NCI-H345 (cell line): ENCODE data around the gene DGAT2.

Experiments
- DNase-seq: peaks from one replicate; lab custom pipeline; 2025; lab: John Stamatoyannopoulos, UW

The DGAT2 gene

DNA sequence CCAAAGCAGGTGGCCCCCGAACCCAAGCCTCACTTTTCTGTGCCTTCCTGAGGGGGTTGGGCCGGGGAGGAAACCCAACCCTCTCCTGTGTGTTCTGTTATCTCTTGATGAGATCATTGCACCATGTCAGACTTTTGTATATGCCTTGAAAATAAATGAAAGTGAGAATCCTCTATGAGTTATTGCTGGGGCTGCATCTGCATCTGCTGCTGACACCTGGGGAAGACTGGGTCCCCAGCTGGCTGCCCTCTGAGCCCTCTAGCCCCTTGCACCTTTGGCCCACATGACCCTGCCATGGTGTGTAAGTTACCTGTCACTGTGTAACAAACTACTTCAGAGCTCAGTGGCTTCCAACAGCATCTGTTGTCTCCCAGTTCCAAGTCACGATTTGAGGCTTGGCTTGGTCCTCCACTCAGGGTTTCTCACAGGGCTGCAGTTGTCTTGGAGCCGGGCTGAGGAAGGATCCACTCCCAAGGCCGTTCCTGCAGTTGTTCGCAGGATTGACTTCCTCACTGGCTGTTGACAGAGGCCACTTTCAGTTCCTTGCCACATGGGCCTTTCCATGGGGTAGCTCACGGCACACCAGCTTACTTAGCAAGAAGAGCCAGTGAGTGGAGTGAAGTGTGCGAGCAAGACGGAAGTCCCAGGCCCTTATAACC lies 32.9 kb downstream of the DGAT2 start:
- no peak for DNase-seq

DNA sequence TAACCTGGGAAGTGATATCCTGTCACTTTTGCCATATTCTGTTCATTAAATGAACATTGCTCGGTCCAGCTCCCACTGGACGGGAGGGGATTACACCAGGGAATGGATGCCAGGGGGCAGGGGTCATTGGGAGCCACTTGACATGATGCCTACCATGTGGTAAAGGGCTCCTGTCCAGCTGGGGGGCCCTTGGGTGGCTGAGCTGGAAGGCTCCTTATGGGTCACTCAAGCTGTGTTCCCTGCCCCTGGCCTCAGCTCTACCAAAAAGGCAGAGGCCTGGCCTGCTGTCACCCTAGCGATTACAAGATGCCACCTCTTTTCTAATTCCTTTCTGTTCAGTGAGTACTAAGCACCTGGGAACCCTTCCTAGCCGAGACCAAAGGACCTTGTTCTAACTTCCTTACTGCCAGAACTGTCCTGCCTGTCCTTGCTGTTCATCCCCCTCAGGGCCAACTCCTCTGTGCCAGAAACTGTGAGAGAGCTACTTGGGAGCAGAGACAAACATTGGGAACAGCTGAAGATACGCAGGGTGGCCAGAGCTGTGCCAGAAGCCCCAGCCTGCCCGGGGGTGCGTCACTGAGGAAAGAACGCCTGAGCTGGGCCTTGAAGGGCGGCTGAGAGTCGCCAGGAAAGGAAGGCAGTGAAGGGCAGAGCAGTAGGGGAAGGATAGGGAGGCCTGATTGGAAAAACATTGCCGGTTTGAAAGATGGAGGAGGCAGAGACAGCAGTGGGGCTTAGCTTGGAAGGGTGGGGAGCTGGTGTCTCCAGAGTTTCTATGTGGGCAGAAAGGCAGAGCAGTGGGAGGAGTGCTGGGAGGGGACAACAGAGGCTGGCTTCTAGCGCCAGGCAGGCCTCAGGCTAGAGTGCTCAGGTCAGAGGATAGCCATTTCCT lies 33.7 kb downstream of the DGAT2 start:
- no peak for DNase-seq

DNA sequence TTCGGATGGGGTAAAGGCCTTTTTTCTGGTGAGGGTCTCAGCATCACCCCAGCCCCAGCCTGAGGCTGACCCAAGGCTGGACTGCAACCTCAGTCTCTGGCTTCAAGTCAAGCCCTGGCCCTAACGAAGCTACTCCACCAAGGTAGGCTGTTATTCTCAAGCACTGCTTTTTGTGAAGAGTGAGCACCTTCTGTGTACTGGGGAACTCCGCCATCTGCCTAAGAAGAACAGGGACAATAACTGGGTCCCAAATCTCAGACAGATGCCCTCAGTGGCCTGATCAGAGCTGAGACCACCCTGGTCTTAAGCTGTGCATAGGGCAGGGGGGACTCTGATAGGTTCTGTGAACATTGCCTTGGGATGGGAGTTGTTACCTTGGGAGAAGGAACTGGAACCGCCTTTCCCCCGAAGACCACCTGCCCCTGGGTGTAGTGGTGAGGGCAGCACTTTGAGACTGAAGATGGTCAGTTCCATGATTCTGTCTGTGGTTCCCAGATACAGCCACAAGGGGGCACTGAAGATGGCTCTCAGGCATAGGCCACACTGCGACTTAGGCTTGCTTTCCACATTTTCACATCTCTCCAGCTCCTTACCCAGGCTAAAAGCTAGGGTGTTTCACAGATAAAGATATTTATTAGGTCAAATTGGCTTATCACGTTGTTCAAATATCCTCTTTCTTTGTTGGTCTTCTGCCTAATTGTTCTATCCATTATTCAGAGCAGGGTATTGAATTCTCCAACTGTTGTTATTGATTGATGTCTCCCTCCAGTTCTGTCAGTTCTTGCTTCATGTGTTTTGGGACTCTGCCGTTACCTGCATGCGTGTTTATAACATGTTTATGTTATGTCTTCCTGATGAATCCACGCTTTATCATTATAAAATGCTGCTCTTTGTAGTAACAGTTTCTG lies 34.6 kb downstream of the DGAT2 start:
- peak; percentile 68 for DNase-seq

- no peak for DNase-seq
These were observed 40.5 kb downstream of the DGAT2 start for GRCh38 chr11:75809111-75809510.

GRCh38 chr11:75809991-75810390 lies 41.4 kb downstream of the DGAT2 start:
- no peak for DNase-seq

DNA sequence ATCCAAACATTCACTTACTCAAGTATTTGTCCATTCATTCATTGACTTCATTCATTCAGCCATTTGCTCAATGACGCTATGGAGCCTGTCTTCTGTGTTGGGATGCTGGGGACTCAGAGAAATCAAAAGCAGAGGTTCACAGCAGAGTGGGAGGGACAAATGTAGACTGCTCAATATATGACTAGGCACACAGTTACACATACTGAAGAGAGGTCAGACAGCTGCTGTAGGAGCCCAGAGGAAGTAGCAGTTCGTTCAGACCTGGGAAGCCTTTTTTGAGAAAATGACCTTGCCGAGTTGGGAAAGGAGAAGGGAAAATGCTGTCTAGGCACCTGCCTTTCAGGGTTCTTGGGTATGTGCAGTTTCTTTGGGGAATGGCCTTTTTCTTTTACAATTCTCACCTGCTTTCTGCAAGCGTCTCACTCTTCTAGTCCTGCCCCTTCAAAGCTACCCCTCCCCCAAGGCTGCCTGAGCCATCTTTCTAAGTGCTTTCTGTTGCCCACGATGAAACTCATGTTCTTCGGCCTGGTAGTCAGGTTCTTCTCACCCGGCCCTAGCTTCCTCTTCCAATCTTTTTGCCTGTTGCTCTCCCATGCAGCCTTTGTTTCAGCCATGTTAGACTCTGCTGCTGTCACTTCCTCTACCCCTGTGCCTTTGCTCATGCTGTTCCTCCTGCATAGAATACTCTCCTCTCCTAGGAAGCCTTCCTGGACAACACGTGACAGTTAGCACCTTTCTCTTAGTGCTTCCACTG lies 42.2 kb downstream of the DGAT2 start:
- no peak for DNase-seq

- no peak for DNase-seq
These were observed 42.9 kb downstream of the DGAT2 start for GRCh38 chr11:75811485-75811884.

DNA sequence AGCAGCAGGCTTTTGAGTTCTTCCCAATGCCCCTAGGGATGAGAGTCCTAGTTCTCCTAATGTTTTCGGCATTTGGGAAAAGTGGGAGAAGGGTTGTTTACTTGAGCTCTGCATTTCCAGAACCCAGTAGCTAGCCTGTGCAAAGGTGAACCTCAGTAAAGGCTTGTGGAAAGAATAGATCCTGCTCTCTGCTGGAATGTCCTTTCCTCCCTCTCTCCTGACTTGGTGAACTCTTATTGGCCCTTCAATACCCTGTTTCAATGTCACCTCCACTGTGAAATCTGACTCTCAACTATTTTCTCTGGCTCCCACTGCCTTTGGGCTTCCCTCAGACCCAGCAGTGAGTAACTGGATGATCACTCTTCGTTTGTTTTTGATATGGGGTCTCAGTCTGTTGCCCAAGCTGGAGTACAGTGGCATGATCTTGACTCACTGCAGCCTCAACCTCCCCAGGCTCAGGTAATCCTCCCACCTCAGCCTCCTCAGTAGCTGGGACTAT lies 44.0 kb downstream of the DGAT2 start:
- DNase-seq = no peak

- DNase-seq = no peak
These were observed 44.5 kb downstream of the DGAT2 start for GRCh38 chr11:75813124-75813523.

GRCh38 chr11:75813622-75814039 lies 45.1 kb downstream of the DGAT2 start:
- no peak for DNase-seq

GRCh38 chr11:75814363-75814676 lies 45.7 kb downstream of the DGAT2 start:
- DNase-seq = peak; percentile 91

- DNase-seq = peak; percentile 99
These were observed 46.2 kb downstream of the DGAT2 start, which contains the start of gene UVRAG for GRCh38 chr11:75814677-75815344. Gene UVRAG (plus strand): TSS chr11:75815210. CDS start chr11:75815408, 198 bp downstream.

DNA sequence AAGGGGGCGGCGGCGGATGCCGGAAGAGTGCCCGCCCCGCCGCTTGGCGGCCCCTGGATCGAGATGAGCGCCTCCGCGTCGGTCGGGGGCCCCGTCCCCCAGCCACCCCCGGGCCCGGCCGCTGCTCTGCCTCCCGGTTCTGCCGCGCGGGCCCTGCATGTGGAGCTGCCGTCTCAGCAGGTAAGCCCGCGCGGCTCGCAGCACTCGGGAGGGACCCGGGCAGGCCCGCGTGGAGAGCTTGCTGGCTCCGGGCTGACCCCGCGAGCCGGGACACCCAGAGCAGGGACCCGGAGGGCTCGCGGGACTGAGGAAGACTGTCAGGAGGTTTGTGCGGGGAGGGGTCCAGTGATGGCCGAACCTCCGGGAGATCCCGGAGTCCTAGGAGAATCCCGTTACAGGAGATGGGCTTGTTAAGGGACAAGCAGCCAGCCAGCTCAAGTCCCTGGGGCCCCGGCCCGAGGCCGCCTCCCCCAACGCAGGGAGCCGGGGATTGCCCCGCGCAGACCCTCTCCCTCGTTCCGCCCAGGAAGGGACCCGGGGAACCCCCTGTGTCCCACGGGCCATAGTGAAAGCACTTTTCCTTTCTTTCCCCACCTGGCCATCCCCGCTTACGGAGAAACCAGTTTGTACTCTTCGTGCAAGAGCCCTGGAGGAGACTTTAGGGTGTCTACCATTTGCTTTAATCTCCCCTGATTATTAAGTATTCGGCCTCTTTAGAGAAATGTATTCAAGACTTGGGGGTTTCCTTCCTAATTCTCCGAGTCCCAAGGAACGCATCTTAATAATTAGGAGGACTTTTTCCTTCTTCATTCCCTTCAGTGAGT lies 47.0 kb downstream of the DGAT2 start:
- DNase-seq = peak; percentile 48

- no peak for DNase-seq
These were observed 48.1 kb downstream of the DGAT2 start for GRCh38 chr11:75816561-75817239.

- no peak for DNase-seq
These were observed 52.1 kb downstream of the DGAT2 start for GRCh38 chr11:75820645-75821044.

DNA sequence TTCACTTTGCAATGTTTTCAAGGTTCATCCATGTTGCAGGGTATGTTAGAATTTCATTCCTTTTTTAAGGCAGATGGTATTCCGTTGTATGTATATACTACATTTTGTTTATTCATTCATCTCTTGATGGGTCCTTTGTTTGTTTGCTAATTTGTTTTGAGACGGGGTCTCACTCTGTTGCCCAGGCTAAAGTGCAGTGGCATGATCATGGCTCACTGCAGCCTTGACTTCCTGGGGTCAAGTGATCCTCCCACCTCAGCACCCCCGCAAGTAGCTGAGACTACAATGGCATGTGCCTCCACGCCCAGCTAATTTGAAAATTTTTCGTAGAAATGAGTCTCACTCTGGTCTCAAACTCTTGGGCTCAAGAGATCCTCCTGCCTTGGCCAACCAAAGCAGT lies 52.6 kb downstream of the DGAT2 start:
- DNase-seq = no peak

- DNase-seq = no peak
These were observed 54.0 kb downstream of the DGAT2 start for GRCh38 chr11:75822541-75822940.

- DNase-seq = no peak
These were observed 54.8 kb downstream of the DGAT2 start for GRCh38 chr11:75823415-75823814.

DNA sequence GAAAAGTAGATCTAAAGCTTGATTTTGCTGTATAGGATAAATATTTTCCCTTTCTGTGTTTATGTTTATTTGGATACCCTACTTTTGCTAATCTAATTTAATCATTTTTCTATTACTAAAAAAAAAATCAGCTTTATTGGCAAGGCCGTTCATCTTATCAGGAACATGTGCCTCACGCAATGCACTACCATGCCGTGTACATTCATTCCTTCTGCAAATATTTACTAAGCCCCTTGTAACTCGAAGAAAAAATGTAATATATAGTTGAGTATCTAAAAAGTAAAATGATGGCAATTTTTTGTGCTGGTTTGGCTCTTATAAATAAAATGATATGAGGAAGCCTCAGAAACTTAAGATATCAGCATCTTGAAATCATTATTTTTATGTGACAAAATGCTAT lies 55.4 kb downstream of the DGAT2 start:
- DNase-seq = no peak
